SK-N-SH (cell line): Measurements from ENCODE around the gene TMEM200C. TPM values are rescaled to one million over a fixed set of nuclear protein-coding genes. Genes with fewer than 3 reads are reported as not detected.

ENCODE experiments used
- CTCF ChIA-PET: fragments of 300-600, 350-600 bp; formaldehyde crosslinking; extraction: SDS; loops from one replicate; lab custom pipeline; 2021; lab: Yijun Ruan, JAX
- POLR2A ChIA-PET: fragments of 350-600 bp; sonication (Branson Sonifier 250); formaldehyde crosslinking; extraction: SDS; loops from one replicate; lab custom pipeline; 2020; ENCODE audit warnings: antibody characterized with exemption, inconsistent platforms; lab: Yijun Ruan, JAX
- DNase-seq: peaks from one replicate; pipeline ENCODE4 v3.0.0; 2012
- H2AFZ ChIP-seq: fragments of 200-600 bp; sonication (generic); 2 replicates; pipeline ENCODE4 v1.8.1; 2016; ENCODE audit warnings: antibody characterized with exemption, mild to moderate bottlenecking, low read depth
- H3F3A ChIP-seq: fragments of 200-600 bp; sonication (generic); replicated peaks from 2 replicates; pipeline ENCODE3; 2016; ENCODE audit warnings: antibody characterized with exemption, mild to moderate bottlenecking; ENCODE audit not compliant: insufficient read depth
- H3K27ac ChIP-seq, 2 experiments: fragments of 200-500 bp in 1 of 2; fragments of 200-600 bp in 1 of 2; sonication (Bioruptor generic) in 1 of 2; sonication (generic), shearing (Covaris generic) in 1 of 2; 2 replicates each; pipeline versions ENCODE4 v1.5.1 to v1.6.1; 2014 to 2016; ENCODE audit warnings: low read depth in 2 of 2, inconsistent platforms in 1 of 2, low read length in 1 of 2, mild to moderate bottlenecking in 1 of 2, mixed read lengths in 1 of 2
- H3K27me3 ChIP-seq: fragments of 200-600 bp; sonication (generic), shearing (Covaris generic); 2 replicates; pipeline ENCODE4 v1.6.1; 2016; ENCODE audit warnings: mixed run types; ENCODE audit not compliant: insufficient read depth
- H3K36me3 ChIP-seq, 2 experiments: fragments of 200-500 bp in 1 of 2; fragments of 200-600 bp in 1 of 2; sonication (Bioruptor generic) in 1 of 2; sonication (generic) in 1 of 2; replicated peaks in 1 of 2; 2 replicates each; pipeline versions ENCODE3 to v1.5.1; 2014 to 2016; ENCODE audit warnings: low read length in 1 of 2, mild to moderate bottlenecking in 1 of 2; ENCODE audit not compliant: insufficient read depth in 2 of 2, control insufficient read depth in 1 of 2
- H3K4me1 ChIP-seq, 2 experiments: fragments of 200-500 bp in 1 of 2; fragments of 200-600 bp in 1 of 2; sonication (Bioruptor generic) in 1 of 2; sonication (generic), shearing (Covaris generic) in 1 of 2; 2 replicates each; pipeline versions ENCODE4 v1.5.1 to v1.6.1; 2014 to 2016; ENCODE audit warnings: low read depth in 1 of 2, low read length in 1 of 2, mixed run types in 1 of 2; ENCODE audit not compliant: insufficient read depth in 2 of 2, control insufficient read depth in 1 of 2
- H3K4me2 ChIP-seq: fragments of 200-600 bp; sonication (generic), shearing (Covaris generic); 2 replicates; pipeline ENCODE4 v1.6.1; 2017; ENCODE audit warnings: mixed run types
- H3K4me3 ChIP-seq, 2 experiments: fragments of 200-500 bp in 1 of 2; fragments of 200-600 bp in 1 of 2; sonication (Bioruptor generic) in 1 of 2; sonication (generic), shearing (Covaris generic) in 1 of 2; 2 replicates each; pipeline versions ENCODE4 v1.5.1 to v1.8.1; 2014 to 2016; ENCODE audit warnings: low read depth in 2 of 2, inconsistent platforms in 1 of 2, low read length in 1 of 2, mild to moderate bottlenecking in 1 of 2, mixed read lengths in 1 of 2, moderate library complexity in 1 of 2
- H3K79me2 ChIP-seq: fragments of 200-600 bp; sonication (generic); 2 replicates; pipeline ENCODE4 v1.8.1; 2017; ENCODE audit warnings: mild to moderate bottlenecking; ENCODE audit not compliant: insufficient read depth
- H3K9ac ChIP-seq: fragments of 200-600 bp; sonication (generic); 2 replicates; pipeline ENCODE4 v1.6.1; 2017; ENCODE audit warnings: mixed run types
- H3K9me2 ChIP-seq: fragments of 200-600 bp; sonication (generic); 2 replicates; pipeline ENCODE4 v1.6.1; 2017; ENCODE audit warnings: mixed run types
- H3K9me3 ChIP-seq: fragments of 200-600 bp; sonication (generic); 2 replicates; pipeline ENCODE4 v1.6.1; 2017; ENCODE audit warnings: mixed run types, mild to moderate bottlenecking, moderate library complexity
- H4K20me1 ChIP-seq: fragments of 200-600 bp; sonication (generic); 2 replicates; pipeline ENCODE4 v1.6.1; 2017; ENCODE audit warnings: mild to moderate bottlenecking, mixed run types; ENCODE audit not compliant: insufficient read depth
- EZH2phosphoT487 ChIP-seq: fragments of 200-600 bp; sonication (generic); IDR thresholded peaks from 2 replicates; pipeline ENCODE4 v1.6.1; 2017; ENCODE audit warnings: low read depth, mixed run types, mild to moderate bottlenecking, antibody characterized with exemption, moderate library complexity, borderline replicate concordance
- FOSL2 ChIP-seq: IDR thresholded peaks from 2 replicates; pipeline ENCODE4 v1.4.0; 2012; ENCODE audit warnings: low read depth, mild to moderate bottlenecking, moderate library complexity, borderline replicate concordance
- FOXM1 ChIP-seq: IDR thresholded peaks from 2 replicates; pipeline ENCODE4 v1.4.0; 2012; ENCODE audit warnings: low read depth, mild to moderate bottlenecking
- GABPA ChIP-seq: IDR thresholded peaks from 2 replicates; pipeline ENCODE4 v1.4.0; 2012; ENCODE audit warnings: low read depth, mild to moderate bottlenecking
- GATA2 ChIP-seq: sonication (generic); formaldehyde crosslinking; IDR thresholded peaks from 2 replicates; pipeline ENCODE4 v1.5.0; 2020; ENCODE audit warnings: mild to moderate bottlenecking, missing genetic modification reagents
- JUND ChIP-seq: IDR thresholded peaks from 2 replicates; pipeline ENCODE4 v1.4.0; 2012
- NFIC ChIP-seq: IDR thresholded peaks from 2 replicates; pipeline ENCODE4 v1.4.0; 2012; ENCODE audit warnings: borderline replicate concordance
- POLR2AphosphoS5 ChIP-seq: IDR thresholded peaks from 2 replicates; pipeline ENCODE4 v1.6.1; 2012; ENCODE audit warnings: low read depth, low read length
- RFX5 ChIP-seq: IDR thresholded peaks from 2 replicates; pipeline ENCODE4 v1.6.1; 2012; ENCODE audit warnings: mild to moderate bottlenecking, improper control_type of control experiment, low read length
- RXRA ChIP-seq: IDR thresholded peaks from 2 replicates; pipeline ENCODE4 v1.4.0; 2012; ENCODE audit warnings: low read depth, mild to moderate bottlenecking, borderline replicate concordance
- SMC3 ChIP-seq: IDR thresholded peaks from 2 replicates; pipeline ENCODE4 v1.6.1; 2012; ENCODE audit warnings: low read depth, low read length, improper control_type of control experiment
- TAF1 ChIP-seq: IDR thresholded peaks from 2 replicates; pipeline ENCODE4 v1.6.1; 2012; ENCODE audit warnings: low read depth, mild to moderate bottlenecking, low read length, moderate library complexity, borderline replicate concordance
- TCF12 ChIP-seq: IDR thresholded peaks from 2 replicates; pipeline ENCODE4 v1.4.0; 2012
- TEAD4 ChIP-seq: IDR thresholded peaks from 2 replicates; pipeline ENCODE4 v1.4.0; 2012; ENCODE audit warnings: mild to moderate bottlenecking, borderline replicate concordance; ENCODE audit not compliant: insufficient read depth
- YY1 ChIP-seq: IDR thresholded peaks from 2 replicates; pipeline ENCODE4 v1.4.0; 2012; ENCODE audit warnings: low read depth, mild to moderate bottlenecking
- WGBS: methylation state at CpG from one replicate; pipeline ENCODE4 v1.1.6; 2017; ENCODE audit warnings: low lambda C conversion rate; 5-methylcytosine and 5-hydroxymethylcytosine counted together
- polyA plus RNA-seq, 3 experiments: library from polyadenylated mRNA; depleted of rRNA; stranded (reverse); fragments of >200 nt; gene quantifications; 2 replicates each; pipeline ENCODE4 v1.2.3, GENCODE V29; 2012
- TF ChIP-seq, protein P1 (sequence below): fragments of 150-350 bp; IDR thresholded peaks from 2 replicates; pipeline ENCODE4 v1.6.1; 2017; ENCODE audit warnings: antibody characterized with exemption, low read length, low read depth, borderline replicate concordance
- TF ChIP-seq, protein P2 (sequence below): fragments of 150-350 bp; IDR thresholded peaks from 2 replicates; pipeline ENCODE4 v1.6.1; 2016; ENCODE audit warnings: mild to moderate bottlenecking, low read depth, low read length
- TF ChIP-seq, protein P3 (sequence below): IDR thresholded peaks from 2 replicates; pipeline ENCODE4; 2012
- TF ChIP-seq, protein P4 (sequence below): IDR thresholded peaks from 2 replicates; pipeline ENCODE4 v1.4.0; 2012; ENCODE audit warnings: low read depth
- TF ChIP-seq, protein P5 (sequence below): IDR thresholded peaks from 2 replicates; pipeline ENCODE4 v1.6.1; 2012; ENCODE audit warnings: mild to moderate bottlenecking, low read depth, low read length, moderate library complexity

The TMEM200C gene
- polyA plus RNA-seq, 1 of the 3 experiments (the other 2 are of a cell fraction), result not detected

DNA sequence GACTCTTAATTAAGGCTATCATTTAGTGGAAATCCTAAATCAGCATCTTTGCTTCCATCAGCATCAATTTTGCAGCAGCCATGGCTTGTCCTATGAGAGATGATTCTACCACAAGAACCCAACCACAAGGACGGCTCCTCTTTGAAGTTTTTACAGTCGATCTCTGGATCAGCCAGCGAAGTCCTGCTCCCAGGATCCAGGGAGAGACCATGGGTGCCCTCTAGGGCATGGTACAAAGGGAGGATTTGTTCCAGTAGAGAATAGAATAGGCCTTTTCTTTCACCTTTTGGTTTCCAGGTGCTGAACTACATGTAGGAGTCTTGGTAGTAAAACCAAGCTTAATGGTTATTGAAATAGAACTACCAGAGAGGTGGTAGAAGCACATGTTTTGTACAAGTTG, 52.7 kb downstream of the TMEM200C start:
- WGBS, result 4% methylated on average over 3 of the region's 3 CpGs
- Histone ChIP-seq H2AFZ (no peak overlapping the region), H3K27me3 (no peaks in the 10 kb centered on the region), H3K4me1 (no peaks in the 10 kb centered on the region), H3K79me2 (no peaks in the 10 kb centered on the region), H4K20me1 (no peaks in the 10 kb centered on the region), H3F3A (no peaks in the 10 kb centered on the region), H3K9me2 (no peaks in the 10 kb centered on the region), H3K4me2 (no peak overlapping the region), H3K9me3 (no peaks in the 10 kb centered on the region), H3K4me3 (no peak overlapping the region), H3K27ac (no peak overlapping the region), H3K9ac (no peak overlapping the region), H3K36me3 (no peaks in the 10 kb centered on the region)
- TF ChIP-seq TEAD4, result no peak
- TF ChIP-seq, protein P1, sequence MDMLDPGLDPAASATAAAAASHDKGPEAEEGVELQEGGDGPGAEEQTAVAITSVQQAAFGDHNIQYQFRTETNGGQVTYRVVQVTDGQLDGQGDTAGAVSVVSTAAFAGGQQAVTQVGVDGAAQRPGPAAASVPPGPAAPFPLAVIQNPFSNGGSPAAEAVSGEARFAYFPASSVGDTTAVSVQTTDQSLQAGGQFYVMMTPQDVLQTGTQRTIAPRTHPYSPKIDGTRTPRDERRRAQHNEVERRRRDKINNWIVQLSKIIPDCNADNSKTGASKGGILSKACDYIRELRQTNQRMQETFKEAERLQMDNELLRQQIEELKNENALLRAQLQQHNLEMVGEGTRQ, result no peak
- no peak for TF ChIP-seq JUND
- TF ChIP-seq, protein P2, sequence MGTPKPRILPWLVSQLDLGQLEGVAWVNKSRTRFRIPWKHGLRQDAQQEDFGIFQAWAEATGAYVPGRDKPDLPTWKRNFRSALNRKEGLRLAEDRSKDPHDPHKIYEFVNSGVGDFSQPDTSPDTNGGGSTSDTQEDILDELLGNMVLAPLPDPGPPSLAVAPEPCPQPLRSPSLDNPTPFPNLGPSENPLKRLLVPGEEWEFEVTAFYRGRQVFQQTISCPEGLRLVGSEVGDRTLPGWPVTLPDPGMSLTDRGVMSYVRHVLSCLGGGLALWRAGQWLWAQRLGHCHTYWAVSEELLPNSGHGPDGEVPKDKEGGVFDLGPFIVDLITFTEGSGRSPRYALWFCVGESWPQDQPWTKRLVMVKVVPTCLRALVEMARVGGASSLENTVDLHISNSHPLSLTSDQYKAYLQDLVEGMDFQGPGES, result no peak
- TF ChIP-seq FOSL2, result no peak
- TF ChIP-seq, protein P3, sequence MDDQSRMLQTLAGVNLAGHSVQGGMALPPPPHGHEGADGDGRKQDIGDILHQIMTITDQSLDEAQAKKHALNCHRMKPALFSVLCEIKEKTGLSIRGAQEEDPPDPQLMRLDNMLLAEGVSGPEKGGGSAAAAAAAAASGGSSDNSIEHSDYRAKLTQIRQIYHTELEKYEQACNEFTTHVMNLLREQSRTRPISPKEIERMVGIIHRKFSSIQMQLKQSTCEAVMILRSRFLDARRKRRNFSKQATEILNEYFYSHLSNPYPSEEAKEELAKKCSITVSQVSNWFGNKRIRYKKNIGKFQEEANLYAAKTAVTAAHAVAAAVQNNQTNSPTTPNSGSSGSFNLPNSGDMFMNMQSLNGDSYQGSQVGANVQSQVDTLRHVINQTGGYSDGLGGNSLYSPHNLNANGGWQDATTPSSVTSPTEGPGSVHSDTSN, result no peak
- TF ChIP-seq POLR2AphosphoS5, result no peak
- TF ChIP-seq TCF12, result no peak
- no peak for TF ChIP-seq TAF1
- no peak for TF ChIP-seq EZH2phosphoT487
- TF ChIP-seq FOXM1, result no peak
- TF ChIP-seq, protein P4, sequence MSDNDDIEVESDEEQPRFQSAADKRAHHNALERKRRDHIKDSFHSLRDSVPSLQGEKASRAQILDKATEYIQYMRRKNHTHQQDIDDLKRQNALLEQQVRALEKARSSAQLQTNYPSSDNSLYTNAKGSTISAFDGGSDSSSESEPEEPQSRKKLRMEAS, result no peak
- TF ChIP-seq, protein P5, sequence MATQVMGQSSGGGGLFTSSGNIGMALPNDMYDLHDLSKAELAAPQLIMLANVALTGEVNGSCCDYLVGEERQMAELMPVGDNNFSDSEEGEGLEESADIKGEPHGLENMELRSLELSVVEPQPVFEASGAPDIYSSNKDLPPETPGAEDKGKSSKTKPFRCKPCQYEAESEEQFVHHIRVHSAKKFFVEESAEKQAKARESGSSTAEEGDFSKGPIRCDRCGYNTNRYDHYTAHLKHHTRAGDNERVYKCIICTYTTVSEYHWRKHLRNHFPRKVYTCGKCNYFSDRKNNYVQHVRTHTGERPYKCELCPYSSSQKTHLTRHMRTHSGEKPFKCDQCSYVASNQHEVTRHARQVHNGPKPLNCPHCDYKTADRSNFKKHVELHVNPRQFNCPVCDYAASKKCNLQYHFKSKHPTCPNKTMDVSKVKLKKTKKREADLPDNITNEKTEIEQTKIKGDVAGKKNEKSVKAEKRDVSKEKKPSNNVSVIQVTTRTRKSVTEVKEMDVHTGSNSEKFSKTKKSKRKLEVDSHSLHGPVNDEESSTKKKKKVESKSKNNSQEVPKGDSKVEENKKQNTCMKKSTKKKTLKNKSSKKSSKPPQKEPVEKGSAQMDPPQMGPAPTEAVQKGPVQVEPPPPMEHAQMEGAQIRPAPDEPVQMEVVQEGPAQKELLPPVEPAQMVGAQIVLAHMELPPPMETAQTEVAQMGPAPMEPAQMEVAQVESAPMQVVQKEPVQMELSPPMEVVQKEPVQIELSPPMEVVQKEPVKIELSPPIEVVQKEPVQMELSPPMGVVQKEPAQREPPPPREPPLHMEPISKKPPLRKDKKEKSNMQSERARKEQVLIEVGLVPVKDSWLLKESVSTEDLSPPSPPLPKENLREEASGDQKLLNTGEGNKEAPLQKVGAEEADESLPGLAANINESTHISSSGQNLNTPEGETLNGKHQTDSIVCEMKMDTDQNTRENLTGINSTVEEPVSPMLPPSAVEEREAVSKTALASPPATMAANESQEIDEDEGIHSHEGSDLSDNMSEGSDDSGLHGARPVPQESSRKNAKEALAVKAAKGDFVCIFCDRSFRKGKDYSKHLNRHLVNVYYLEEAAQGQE, result no peak
- TF ChIP-seq GABPA, result no peak
- TF ChIP-seq GATA2 (CRISPR knock-in tag), result no peak
- no peak for TF ChIP-seq RFX5
- no peak for TF ChIP-seq RXRA
- no peak for TF ChIP-seq YY1
- no peak for TF ChIP-seq NFIC
- TF ChIP-seq SMC3, result no peak
- ChIA-PET POLR2A (no interaction called here), CTCF (interaction anchor here (1.0 kb wide), 1 partner anchor 27 kb away, joined by 4 read pairs; no protein-coding TSS in a partner anchor)
- no peak for DNase-seq
